Testis (tissue), 3 donors: ENCODE measurements around the gene ATXN7. TPM values are rescaled to one million over a fixed set of nuclear protein-coding genes. Genes with fewer than 3 reads are reported as not detected.

Experiments used
- DNase-seq: peaks from one replicate; pipeline ENCODE4 v3.0.0-alpha.2; 2019
- H3K27ac ChIP-seq, 2 donors: fragments of 200-600 bp; sonication (generic); one replicate each; pipeline ENCODE4 v1.5.1; 2019
- H3K27me3 ChIP-seq: fragments of 200-600 bp; sonication (generic); one replicate; pipeline ENCODE4 v1.5.1; 2019
- H3K36me3 ChIP-seq: fragments of 200-600 bp; sonication (generic); one replicate; pipeline ENCODE4 v1.5.1; 2017; ENCODE audit warnings: low read depth; ENCODE audit errors: missing control alignments
- H3K4me1 ChIP-seq: fragments of 200-600 bp; sonication (generic); one replicate; pipeline ENCODE4 v1.5.1; 2019
- H3K4me3 ChIP-seq, 2 donors: fragments of 200-600 bp; sonication (generic); one replicate each; pipeline ENCODE4 v1.5.1; 2017 to 2019
- H3K9me3 ChIP-seq: fragments of 200-600 bp; sonication (generic); one replicate; pipeline ENCODE4 v1.5.1; 2017
- POLR2A ChIP-seq: fragments of 450-650 bp; IDR thresholded peaks from one replicate; pipeline ENCODE4 v1.6.1; 2017; ENCODE audit warnings: antibody characterized with exemption, mild to moderate bottlenecking, moderate library complexity
- WGBS, 2 donors: methylation state at CpG; one replicate each; pipeline ENCODE4 v1.1.5; 2018; 5-methylcytosine and 5-hydroxymethylcytosine counted together
- intact Hi-C: fragments of 100-400 bp; cut with DNase I; formaldehyde crosslinking; loops from one replicate; pipeline ENCODE4 v1.15.1; 2023; ENCODE audit warnings: low total_unique reads
- polyA plus RNA-seq: library from polyadenylated mRNA; stranded (reverse); fragments of 350-450 nt; fragmentation: Illumina TruSeq; extraction: RNeasy Lipid Tissue Mini Kit (QIAGEN cat#74804); gene quantifications from one replicate; pipeline ENCODE4 v1.2.3, GENCODE V29; 2014; ENCODE audit warnings: low read depth, low replicate concordance; ENCODE audit not compliant: insufficient read depth
- total RNA-seq, 2 donors: library from RNA; depleted of rRNA; stranded (reverse); fragments of >200 nt; gene quantifications; one replicate each; pipeline ENCODE4 v1.2.3, GENCODE V29; 2016
- TF ChIP-seq, protein P1 (sequence below), 3 experiments: fragments of 450-650 bp in 2 of 3; fragments of 200-600 bp in 1 of 3; sonication (generic) in 1 of 3; IDR thresholded peaks; one replicate each; pipeline ENCODE4 v1.5.1; 2016 to 2019; ENCODE audit warnings: antibody characterized with exemption in 3 of 3, mild to moderate bottlenecking in 2 of 3, moderate library complexity in 1 of 3

ATXN7 gene
- total and polyA plus RNA-seq, 3 donors from 2014 or later, result 30.9 to 47.6 (median 46.0) TPM

DNA sequence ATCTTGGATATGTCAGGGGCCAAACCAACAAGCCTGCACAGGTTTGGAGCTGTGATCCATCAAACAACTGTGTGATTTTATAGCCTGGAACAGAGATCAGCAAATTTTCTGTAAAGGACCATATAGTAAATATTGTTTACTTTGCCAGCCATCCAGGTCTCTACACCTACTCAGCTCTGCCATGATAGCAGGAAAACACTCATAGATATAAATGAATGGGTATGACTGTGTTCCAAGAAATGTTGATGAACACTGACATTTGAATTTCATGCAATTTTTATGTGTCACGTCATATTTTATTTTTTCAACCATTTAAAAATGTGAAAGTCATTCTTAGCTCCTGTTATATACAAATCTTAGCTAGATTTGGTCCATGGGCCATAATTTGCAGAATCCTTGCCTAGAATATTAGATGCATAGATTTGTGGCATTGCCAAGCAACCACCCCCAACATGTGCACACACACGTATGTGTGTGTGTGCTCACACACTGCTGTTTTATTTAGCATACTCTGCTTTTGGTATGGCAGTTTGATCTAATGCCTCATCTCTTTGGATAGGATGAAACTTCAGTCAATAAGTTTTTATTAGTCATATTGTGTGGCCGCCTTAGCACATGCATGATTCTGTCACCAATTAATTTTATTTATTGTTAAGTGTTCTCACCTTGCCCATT is 6.4 kb downstream of the ATXN7 start:
- WGBS, 2 donors, result 80 to 90% methylated on average over 3 of the region's 3 CpGs
- no peak for DNase-seq
- Histone ChIP-seq H3K9me3 (no peaks in the 10 kb centered on the region), H3K4me1 (peaks cover 3% of the 10 kb centered on the region), H3K27me3 (no peaks in the 10 kb centered on the region), H3K36me3 (no peaks in the 10 kb centered on the region), H3K27ac (no peak overlapping the region), H3K4me3 (no peak overlapping the region)
- intact Hi-C loops, result no loop called here
- no peak for TF ChIP-seq POLR2A
- TF ChIP-seq, protein P1, sequence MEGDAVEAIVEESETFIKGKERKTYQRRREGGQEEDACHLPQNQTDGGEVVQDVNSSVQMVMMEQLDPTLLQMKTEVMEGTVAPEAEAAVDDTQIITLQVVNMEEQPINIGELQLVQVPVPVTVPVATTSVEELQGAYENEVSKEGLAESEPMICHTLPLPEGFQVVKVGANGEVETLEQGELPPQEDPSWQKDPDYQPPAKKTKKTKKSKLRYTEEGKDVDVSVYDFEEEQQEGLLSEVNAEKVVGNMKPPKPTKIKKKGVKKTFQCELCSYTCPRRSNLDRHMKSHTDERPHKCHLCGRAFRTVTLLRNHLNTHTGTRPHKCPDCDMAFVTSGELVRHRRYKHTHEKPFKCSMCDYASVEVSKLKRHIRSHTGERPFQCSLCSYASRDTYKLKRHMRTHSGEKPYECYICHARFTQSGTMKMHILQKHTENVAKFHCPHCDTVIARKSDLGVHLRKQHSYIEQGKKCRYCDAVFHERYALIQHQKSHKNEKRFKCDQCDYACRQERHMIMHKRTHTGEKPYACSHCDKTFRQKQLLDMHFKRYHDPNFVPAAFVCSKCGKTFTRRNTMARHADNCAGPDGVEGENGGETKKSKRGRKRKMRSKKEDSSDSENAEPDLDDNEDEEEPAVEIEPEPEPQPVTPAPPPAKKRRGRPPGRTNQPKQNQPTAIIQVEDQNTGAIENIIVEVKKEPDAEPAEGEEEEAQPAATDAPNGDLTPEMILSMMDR (IDR thresholded peaks at IDR 0.05), result no peak

DNA sequence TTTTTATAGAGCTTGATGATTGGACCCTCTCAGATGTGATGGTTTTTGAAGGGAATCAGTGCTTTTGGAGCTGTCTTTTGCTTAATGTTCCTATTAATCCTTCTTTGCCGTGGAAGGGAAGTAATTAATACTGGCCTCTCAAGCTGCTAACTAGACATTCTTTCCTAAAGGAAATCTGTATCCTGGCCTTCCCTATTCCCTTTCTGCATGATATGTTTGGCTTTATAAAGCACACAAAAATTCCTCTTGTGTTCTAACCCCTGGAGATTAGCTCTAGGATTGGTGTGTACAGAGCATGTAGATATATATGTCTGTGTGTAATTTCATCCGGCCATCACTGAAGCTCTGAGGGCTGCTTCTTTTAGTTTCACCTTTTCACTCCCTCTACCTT is 6.9 kb downstream of the ATXN7 start:
- TF ChIP-seq, protein P1 (IDR thresholded peaks at IDR 0.05), result no peak
- no peak for TF ChIP-seq POLR2A
- Histone ChIP-seq H3K27me3 (no peaks in the 10 kb centered on the region), H3K4me1 (no peaks in the 10 kb centered on the region), H3K4me3 (no peak overlapping the region), H3K27ac (no peak overlapping the region), H3K36me3 (no peaks in the 10 kb centered on the region), H3K9me3 (no peaks in the 10 kb centered on the region)
- intact Hi-C loops, result no loop called here
- DNase-seq, result no peak
- WGBS, 2 donors, result 64 to 65% methylated on average over 2 of the region's 2 CpGs

GRCh38 chr3:63872135-63872924 is 8.7 kb downstream of the ATXN7 start:
- TF ChIP-seq POLR2A, result no peak
- TF ChIP-seq, protein P1 (IDR thresholded peaks at IDR 0.05), result no peak
- H3K27ac ChIP-seq, result no peak overlapping the region
- WGBS, 2 donors, result 91 to 97% methylated on average over 2 of the region's 2 CpGs
- no peak for DNase-seq
- H3K9me3 ChIP-seq, result no peaks in the 10 kb centered on the region
- H3K27me3 ChIP-seq, result no peaks in the 10 kb centered on the region
- H3K36me3 ChIP-seq, result no peaks in the 10 kb centered on the region
- no peaks in the 10 kb centered on the region for H3K4me1 ChIP-seq
- no peak overlapping the region for H3K4me3 ChIP-seq
- intact Hi-C loops, result no loop called here

DNA sequence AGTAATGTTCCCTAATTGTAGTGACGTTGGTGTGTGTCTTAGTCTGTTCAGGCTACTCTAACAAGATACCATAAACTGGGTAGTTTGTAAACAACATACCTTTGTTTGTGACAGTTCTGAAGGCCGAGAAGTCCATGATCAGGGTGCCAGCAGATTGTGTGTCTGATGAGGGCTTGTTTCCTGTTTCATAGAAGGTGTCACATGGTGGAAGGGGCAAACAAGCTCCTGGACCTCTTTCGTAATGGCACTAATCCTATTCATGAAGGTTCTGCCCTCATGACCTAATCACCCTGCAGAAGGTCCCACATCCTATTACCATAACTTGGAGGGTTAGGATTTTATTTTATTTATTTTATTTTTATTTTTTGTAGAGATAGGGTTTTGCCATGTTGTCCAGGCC is 11.1 kb downstream of the ATXN7 start:
- H3K9me3 ChIP-seq, result no peaks in the 10 kb centered on the region
- no peak overlapping the region for H3K4me3 ChIP-seq
- H3K27ac ChIP-seq, result no peak overlapping the region
- no peak for DNase-seq
- no peaks in the 10 kb centered on the region for H3K36me3 ChIP-seq
- intact Hi-C loops, result no loop called here
- WGBS, 2 donors, result 84 to 94% methylated on average over 3 of the region's 3 CpGs
- H3K4me1 ChIP-seq, result no peaks in the 10 kb centered on the region
- no peaks in the 10 kb centered on the region for H3K27me3 ChIP-seq
- no peak for TF ChIP-seq POLR2A
- TF ChIP-seq, protein P1 (IDR thresholded peaks at IDR 0.05), result no peak
